ENCODE results near the gene LCN1.
A peak's percentile ranks its signal among the peaks of the same experiment; 100 is the strongest.

LCN1 gene

GRCh38 chr9:135489188-135489906, 31.9 kb upstream of the LCN1 start:
- no peak for DNase-seq

- DNase-seq = no peak
Measured at GRCh38 chr9:135490166-135490870, 30.9 kb upstream of the LCN1 start.

- no peak for DNase-seq
Measured at GRCh38 chr9:135490980-135491464, 30.2 kb upstream of the LCN1 start.

- DNase-seq = no peak
Measured at GRCh38 chr9:135491764-135492163, 29.5 kb upstream of the LCN1 start.

GRCh38 chr9:135492886-135493669, 28.2 kb upstream of the LCN1 start:
- DNase-seq = no peak

GRCh38 chr9:135494791-135495559, 26.3 kb upstream of the LCN1 start:
- DNase-seq = no peak

- DNase-seq = no peak
Measured at GRCh38 chr9:135498381-135499126, 22.7 kb upstream of the LCN1 start.

GRCh38 chr9:135499326-135500070, 21.7 kb upstream of the LCN1 start:
- DNase-seq = peak; percentile 54 to 81

- DNase-seq = no peak
Measured at GRCh38 chr9:135500071-135500524, 21.1 kb upstream of the LCN1 start.

GRCh38 chr9:135500525-135501260, 20.5 kb upstream of the LCN1 start, which contains the start of gene MRPS2:
TSS of gene MRPS2 (plus strand) at chr9:135500682. CDS start at chr9:135500711, 29 bp downstream.
- DNase-seq = peak; percentile 63 to 85

GRCh38 chr9:135501261-135502167, 19.7 kb upstream of the LCN1 start:
- peak in 1 of 2 experiments; percentile 67 for DNase-seq

- DNase-seq = no peak
Measured at GRCh38 chr9:135502168-135502872, 18.9 kb upstream of the LCN1 start.

- DNase-seq = no peak
Measured at GRCh38 chr9:135502873-135503321, 18.3 kb upstream of the LCN1 start.

- DNase-seq = no peak
Measured at GRCh38 chr9:135503371-135504261, 17.6 kb upstream of the LCN1 start.

GRCh38 chr9:135504262-135505243, 16.7 kb upstream of the LCN1 start:
- peak; percentile 30 to 59 for DNase-seq
